ENCODE data around the gene MTA3. TPM values are rescaled to one million over a fixed set of nuclear protein-coding genes. Genes with fewer than 3 reads are reported as not detected.

The MTA3 gene
- total RNA-seq = 21.3 and 23.5 TPM in 2 replicates

DNA sequence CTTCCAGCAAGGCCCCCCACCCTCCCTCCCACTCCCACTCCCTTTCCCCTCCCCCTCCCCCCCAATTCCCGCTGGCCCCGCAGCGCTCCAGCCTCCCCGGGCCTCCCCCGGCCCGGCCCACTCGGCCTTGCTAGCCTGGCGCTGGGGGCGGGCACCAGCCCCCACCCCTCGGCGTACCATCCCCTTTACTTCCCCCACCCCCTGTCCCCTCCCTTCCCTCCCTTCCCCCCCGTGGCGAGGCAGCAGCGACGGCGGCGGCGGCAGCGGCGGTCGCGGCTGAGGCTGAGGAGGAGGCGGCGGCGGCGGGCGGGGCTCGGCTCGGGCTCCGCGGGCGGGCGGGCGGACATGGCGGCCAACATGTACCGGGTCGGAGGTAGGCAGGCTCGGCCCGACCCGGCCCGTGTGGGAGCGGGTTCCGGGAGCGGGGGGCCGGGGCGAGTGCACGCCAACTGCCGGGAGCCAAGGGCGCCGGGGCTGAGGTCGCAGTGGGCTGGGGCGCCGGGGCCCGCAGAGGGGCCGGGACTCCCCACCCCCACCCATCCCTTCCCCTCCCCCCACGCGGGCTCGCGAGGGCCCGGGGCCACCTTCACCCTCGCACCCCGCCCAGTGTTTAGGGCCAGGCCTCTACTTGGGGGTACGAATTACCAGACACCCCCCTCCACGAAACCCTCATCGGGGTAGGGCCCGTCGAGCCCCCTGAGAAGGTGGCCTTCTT lies at the start of gene MTA3:
Gene MTA3 (plus strand): TSS at position 232 of the 715 bp plus-strand sequence. CDS start 114 bp downstream, at position 346.

DNA sequence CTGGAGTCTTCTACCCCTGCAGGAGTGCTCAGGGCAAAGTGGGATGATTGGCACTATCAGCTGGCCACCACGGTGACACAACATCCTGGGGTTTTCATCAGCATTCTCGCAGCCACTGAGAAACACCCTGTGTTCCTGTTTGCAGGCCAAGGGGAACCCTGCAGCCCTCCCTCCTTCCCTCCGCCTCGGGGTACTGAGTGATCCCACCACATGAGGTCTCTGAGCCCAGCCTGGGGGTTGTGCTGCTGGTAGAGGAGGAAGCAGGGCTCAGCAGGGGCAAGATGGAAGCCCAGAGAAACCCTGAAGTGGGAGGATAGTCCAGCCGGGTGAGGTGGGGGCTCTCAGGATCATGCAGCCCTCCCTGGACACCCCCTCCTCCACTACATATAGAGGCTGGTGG lies 195.7 kb downstream of the MTA3 start, which contains the start of gene OXER1:
Gene OXER1 (minus strand): TSS at position 40 of the 400 bp plus-strand sequence. CDS start 73 bp downstream, outside the sequence.

GRCh38 chr2:42792583-42793333 lies 224.3 kb downstream of the MTA3 start, which contains the start of gene HAAO:
HAAO (minus strand) TSS chr2:42792583; CDS start chr2:42792536, 47 bp downstream.

Small RNA genes within 50 kb of the gene (small RNA-seq; reads per million reads assigned to genes)
- gene AC074375.1 = not detected
- not detected for gene RNU6-137P

Other genes with a start within 250 kb of the MTA3 start
- 147 and 160 TPM in 2 replicates for gene COX7A2L, start 207.4 kb upstream of the MTA3 start, total RNA-seq
- not detected in 2 replicates for gene KCNG3, start 74.7 kb upstream of the MTA3 start, total RNA-seq
- not detected in 2 replicates for gene OXER1, start 195.5 kb downstream of the MTA3 start, total RNA-seq
- gene HAAO, start 224.0 kb downstream of the MTA3 start, total RNA-seq = 0.20 and 0.37 TPM in 2 replicates

All from subcutaneous preadipocyte (primary cell).